Uterus (tissue), 2 donors: ENCODE results near the gene ARL2BP.

ENCODE experiments used
- POLR2A ChIP-seq, 2 donors: fragments of 450-650 bp; IDR thresholded peaks; one replicate each; pipeline ENCODE4 v1.6.1; 2016; ENCODE audit warnings: antibody characterized with exemption in 2 of 2, mild to moderate bottlenecking in 1 of 2, moderate library complexity in 1 of 2
- TF ChIP-seq, protein P1 (sequence below), 4 experiments: fragments of 200-600 bp in 2 of 4; fragments of 450-650 bp in 2 of 4; sonication (generic) in 2 of 4; IDR thresholded peaks; one replicate each; pipeline ENCODE4 v1.5.1; 2016 to 2019; ENCODE audit warnings: antibody characterized with exemption in 4 of 4, mild to moderate bottlenecking in 2 of 4, moderate library complexity in 1 of 4

DNA sequence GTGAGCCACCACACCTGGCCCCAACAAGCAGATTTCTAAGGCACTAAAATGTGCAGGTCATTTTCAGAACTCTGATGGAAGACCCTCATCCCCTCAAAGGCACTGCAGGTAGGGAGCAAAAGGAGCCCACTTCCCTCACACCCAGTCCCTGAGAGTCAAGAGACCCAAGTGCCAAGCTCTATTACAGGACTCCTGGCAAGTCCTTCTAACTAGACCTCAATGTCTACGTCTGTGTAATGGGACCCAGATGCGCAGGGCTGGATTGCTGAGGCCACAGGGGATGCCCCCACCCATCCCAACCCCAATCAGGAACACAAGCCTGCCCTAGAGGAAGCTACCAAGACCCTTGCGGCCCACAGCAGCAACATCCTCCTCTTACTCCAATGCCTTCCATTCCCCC is 36.7 kb downstream of the ARL2BP start:
- TF ChIP-seq, protein P1, sequence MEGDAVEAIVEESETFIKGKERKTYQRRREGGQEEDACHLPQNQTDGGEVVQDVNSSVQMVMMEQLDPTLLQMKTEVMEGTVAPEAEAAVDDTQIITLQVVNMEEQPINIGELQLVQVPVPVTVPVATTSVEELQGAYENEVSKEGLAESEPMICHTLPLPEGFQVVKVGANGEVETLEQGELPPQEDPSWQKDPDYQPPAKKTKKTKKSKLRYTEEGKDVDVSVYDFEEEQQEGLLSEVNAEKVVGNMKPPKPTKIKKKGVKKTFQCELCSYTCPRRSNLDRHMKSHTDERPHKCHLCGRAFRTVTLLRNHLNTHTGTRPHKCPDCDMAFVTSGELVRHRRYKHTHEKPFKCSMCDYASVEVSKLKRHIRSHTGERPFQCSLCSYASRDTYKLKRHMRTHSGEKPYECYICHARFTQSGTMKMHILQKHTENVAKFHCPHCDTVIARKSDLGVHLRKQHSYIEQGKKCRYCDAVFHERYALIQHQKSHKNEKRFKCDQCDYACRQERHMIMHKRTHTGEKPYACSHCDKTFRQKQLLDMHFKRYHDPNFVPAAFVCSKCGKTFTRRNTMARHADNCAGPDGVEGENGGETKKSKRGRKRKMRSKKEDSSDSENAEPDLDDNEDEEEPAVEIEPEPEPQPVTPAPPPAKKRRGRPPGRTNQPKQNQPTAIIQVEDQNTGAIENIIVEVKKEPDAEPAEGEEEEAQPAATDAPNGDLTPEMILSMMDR (IDR thresholded peaks at IDR 0.05): no peak
- TF ChIP-seq POLR2A (IDR thresholded peaks at IDR 0.05): no peak
